GM19238 (cell line): ENCODE data around the gene ZNF609.

ENCODE experiments used
- DNase-seq: peaks from one replicate; pipeline ENCODE4 v3.0.0; 2011; ENCODE audit warnings: low spot score; ENCODE audit not compliant: insufficient read length

The ZNF609 gene, protein sequence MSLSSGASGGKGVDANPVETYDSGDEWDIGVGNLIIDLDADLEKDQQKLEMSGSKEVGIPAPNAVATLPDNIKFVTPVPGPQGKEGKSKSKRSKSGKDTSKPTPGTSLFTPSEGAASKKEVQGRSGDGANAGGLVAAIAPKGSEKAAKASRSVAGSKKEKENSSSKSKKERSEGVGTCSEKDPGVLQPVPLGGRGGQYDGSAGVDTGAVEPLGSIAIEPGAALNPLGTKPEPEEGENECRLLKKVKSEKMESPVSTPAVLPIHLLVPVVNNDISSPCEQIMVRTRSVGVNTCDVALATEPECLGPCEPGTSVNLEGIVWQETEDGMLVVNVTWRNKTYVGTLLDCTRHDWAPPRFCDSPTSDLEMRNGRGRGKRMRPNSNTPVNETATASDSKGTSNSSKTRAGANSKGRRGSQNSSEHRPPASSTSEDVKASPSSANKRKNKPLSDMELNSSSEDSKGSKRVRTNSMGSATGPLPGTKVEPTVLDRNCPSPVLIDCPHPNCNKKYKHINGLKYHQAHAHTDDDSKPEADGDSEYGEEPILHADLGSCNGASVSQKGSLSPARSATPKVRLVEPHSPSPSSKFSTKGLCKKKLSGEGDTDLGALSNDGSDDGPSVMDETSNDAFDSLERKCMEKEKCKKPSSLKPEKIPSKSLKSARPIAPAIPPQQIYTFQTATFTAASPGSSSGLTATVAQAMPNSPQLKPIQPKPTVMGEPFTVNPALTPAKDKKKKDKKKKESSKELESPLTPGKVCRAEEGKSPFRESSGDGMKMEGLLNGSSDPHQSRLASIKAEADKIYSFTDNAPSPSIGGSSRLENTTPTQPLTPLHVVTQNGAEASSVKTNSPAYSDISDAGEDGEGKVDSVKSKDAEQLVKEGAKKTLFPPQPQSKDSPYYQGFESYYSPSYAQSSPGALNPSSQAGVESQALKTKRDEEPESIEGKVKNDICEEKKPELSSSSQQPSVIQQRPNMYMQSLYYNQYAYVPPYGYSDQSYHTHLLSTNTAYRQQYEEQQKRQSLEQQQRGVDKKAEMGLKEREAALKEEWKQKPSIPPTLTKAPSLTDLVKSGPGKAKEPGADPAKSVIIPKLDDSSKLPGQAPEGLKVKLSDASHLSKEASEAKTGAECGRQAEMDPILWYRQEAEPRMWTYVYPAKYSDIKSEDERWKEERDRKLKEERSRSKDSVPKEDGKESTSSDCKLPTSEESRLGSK (N-terminal part only)

DNA sequence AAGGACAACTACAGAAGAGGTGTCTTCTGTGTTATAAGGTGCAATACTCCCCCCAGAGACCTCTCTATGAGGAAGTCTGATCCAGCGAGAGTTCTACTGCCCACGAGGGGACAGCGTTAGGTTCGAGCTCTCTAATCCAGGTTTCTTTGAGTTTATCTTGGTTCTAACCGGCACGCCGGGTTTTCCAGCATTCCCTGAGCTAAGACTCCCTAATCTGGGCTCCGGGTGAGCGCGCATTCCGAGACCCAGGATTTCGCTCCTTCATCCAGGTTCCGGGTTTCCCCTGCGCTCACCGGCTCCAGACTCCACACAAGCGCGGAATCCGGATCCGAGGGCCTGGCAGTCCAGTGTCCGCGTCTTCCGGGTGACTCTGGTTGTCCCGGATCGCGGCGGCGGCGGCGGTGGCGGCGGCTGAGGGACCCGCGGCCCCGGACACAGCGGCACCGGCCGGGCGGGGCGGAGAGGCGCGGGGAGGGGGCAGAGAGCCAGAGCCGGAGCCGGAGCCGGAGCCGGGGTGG lies at the start of gene ZNF609:
ZNF609 (plus strand) TSS at position 373 of the 518 bp plus-strand sequence. CDS start 38,842 bp downstream, outside the sequence.
- DNase-seq, result peak; percentile 80

DNA sequence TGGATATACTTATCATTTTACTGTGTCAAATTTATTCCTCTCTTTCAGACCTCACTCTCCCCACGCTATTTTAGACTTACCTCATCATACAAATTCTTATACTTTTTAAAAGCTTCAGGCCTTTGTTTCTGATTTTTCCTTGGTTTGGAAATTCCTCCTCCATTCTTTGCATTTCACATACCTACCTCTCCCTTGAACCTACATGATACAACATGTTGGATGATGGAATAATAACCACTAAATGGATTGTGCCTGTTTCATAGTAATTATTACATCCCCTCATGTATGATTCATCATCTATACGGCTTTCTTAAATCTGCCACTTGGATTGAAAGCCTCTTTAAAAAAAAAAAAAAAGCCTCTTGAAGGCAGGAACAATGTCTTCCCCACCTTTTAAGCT lies 48.2 kb upstream of the ZNF609 start:
- DNase-seq, result no peak

DNA sequence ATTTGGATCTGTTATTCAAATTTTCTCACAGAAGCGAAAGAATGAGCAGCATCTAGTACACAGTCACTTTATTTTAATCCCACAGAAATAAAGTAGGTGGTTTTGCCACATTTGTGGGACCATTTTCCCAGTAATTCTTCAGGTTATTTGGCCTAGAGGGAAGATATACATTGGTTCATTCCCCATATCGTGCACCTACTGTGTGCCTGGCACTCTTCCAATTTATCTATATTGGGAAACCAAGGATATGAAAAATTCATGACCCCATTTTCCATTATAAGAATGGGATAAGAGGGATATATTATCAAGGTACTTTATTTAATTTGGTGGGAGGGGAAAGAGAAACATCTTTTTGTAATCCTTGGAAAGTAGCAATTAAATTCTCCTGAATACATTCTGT lies 37.7 kb upstream of the ZNF609 start:
- DNase-seq, result no peak

DNA sequence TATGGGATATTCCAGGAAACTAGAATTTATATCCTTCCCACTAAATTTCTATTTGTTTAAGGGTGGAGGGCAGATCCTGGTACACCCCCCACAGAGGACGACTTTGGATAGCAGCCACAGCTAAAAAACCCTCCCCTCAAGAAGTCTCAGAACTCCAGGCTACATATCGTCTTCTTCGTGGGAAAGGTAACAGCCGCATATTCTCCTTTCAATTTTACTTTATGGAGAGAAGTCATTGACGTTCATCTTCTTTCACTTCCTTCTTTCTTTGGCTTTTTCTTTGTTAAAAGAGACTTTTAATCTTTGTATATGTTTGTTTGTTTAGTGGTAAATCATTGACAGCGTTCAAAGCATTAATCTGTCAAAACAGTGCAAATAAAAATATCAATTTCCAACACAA lies 36.4 kb upstream of the ZNF609 start:
- DNase-seq, result no peak

DNA sequence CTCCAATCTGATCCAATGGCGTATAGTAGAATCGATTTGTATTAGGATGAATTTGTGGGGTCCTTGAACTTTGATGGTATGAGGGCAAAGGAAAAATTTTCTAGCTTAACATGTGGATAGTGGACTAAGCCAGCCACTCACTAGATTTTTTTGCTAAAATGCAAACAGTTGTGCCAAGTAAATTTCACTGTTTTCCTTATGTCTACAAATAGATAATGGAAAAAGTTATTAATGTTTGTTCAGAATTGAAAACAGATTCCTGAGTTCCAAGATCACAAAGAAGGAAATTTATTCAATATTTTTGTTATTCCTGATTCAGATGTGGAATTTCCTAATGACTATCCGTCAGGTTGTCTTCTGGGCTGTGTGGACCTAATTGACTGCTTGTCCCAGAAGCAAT lies 35.2 kb upstream of the ZNF609 start:
- no peak for DNase-seq

DNA sequence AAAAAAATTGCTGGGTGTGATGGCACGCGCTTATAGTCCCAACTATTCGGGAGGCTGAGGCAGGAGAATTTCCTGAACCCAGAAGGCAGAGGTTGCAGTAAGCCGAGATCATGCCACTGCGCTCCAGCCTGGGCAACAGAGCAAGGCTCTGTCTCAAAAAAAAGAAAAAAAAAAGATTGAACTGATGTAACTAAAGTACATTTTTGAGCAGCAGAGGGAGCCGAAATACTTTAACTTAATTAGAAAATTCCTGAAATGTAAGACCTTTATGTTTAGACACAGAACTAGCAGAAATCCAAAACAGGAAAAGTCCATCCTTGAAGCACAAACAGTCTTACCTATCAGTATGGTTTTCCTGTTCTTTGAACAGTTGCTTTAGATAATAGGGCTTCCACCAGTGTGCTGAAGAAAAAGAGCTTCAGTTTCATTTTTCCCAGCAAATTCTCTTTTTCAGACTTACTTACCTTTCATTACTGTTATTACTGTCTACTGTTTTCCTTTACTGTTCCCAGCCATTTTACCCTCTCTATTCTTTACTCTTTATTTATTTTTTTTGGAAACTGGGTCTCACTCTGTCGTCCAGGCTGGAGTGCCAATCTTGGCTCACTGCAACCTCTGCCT lies 33.4 kb upstream of the ZNF609 start:
- no peak for DNase-seq

DNA sequence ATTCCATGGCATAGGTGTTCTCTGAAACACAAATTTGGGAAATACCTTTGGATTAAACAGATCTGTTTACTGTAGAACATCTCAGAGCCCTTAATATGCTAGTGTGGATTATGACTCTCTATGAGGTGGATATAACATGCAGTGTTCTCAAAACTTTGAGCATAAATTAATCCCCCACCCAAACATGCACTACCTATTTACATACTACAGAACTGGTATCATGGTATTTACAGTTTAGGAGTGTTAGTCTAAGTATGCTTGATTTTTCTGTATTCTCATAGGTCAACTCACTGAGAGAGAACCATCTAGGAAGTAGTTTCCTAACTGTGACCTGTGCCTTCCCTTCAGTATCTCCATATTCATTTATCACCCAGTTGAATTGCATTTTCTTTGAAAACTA lies 30.9 kb upstream of the ZNF609 start:
- DNase-seq, result no peak

DNA sequence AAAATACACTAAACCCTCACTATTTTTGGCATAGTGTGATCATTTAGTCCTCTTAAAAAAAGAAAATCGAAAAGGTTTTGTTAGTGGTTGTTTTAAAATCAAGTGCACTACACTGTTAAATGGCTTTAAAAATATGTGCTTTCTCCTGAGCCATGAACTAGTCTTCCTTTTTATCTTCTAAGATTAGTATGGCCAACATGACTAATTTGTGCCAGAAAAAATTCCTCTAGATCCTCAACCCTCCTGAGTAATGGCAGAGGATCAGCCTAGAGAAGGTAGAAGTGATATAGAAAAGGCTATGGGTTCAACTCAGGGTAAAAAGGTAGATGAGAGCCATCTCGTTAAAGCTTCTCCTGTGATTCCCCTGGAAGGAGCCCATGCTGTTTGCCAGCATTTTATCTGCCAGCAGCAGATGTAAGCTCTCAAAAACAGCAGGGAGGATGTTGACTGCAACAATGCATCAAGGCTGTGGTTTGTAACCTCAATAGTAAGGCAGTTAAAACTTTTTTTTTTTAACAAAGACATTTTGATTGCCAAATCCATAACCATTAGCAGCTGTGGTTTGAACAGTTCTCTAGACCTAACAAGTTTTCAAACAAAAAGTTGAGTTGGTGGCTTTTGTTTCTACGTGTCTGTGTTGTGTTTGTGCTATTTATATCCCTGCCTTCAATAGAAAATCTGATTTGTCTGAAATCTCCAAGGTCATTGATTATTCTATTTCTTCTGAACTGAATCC lies 30.2 kb upstream of the ZNF609 start:
- DNase-seq, result no peak

DNA sequence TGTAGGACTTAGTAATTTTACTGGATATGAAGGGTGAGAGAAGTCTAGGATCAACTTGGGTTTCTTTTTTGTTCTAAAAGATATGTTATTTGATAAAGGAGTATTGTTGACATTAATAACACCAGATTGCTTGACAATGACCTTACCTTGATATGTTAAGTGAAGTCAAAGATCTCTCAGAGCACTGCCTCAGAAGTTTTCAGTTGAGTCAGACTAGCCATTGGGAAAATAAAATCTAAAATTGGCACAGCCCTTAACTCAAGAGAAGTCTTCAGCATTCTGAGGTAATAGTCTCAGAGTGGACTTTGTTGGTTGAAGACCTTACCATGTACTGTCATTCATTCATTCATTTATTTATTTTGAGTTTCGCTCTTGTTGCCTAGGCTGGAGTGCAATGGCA lies 22.4 kb upstream of the ZNF609 start:
- no peak for DNase-seq

DNA sequence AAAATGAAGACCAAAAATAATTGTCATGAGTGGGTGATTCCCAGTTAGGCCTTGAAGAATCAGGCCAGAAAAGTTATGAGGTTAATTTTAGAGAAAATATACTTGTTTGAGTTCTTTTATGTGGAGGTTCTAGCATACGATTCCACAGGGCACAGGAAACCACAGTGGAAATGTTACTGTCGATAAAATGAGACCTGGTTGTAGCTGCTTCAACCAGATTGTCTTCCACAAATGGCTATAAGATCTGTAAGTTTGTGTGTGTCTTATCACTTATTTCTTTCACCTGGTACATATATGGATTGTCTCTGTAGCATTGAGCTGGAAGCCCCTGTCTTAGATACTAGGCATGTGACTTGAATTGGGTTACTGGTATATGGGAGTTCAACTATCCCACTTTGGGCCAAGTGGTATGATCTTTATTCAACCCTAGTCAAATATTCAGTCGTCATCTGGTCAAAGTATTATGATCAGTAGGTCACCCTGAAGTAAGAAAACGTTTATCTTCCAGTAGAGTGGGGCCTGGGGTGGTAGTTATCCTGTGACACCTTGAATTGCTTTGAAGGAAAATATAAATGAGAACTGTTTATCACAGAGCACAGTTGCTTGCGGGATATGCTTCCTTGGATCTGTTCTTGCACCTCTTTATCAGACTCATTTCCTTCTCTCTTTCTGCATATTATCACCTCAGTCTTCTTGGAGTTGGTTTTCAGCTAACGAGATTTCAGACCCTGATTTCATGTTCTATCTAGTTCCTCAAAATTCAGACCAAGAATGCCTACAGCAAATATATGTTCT lies 21.5 kb upstream of the ZNF609 start:
- no peak for DNase-seq

DNA sequence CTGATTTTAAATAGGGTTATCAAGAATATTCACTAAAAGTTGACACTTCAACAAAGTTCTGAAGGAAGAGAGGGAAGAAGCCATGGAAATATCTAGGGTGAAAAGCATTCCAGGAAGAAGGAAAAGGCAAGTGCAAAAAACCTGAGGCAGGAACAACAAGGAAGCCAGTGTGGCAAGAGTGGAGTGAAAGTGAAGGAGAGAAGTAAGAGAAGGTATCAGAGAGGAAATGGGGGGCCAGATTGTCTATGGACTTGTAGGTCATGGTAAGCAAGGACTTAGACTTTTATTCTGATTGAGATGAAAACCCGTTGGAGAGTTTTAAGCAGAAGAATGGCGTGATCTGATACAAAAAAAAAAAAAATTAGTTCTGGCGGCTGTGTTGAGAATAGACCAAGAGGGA lies 18.5 kb upstream of the ZNF609 start:
- DNase-seq, result no peak

DNA sequence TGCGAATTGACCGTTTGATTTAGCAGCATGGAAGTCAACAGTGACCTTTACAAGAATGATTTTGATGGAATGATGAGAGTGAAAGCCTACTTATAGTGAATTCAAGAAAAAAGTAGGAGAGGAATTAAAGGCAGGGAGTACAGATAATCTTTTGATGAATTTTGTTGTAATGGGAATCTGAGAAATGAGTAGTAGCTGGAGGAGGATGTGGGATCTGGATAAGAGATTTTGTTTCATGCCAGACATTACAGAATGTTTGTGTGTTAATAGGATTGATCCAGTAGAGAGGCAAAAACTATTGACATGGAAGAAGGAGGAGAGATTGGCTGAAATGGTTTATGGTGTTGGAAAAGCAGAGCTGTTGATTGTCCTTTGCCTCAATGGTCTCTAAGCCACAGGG lies 17.4 kb upstream of the ZNF609 start:
- DNase-seq, result no peak

DNA sequence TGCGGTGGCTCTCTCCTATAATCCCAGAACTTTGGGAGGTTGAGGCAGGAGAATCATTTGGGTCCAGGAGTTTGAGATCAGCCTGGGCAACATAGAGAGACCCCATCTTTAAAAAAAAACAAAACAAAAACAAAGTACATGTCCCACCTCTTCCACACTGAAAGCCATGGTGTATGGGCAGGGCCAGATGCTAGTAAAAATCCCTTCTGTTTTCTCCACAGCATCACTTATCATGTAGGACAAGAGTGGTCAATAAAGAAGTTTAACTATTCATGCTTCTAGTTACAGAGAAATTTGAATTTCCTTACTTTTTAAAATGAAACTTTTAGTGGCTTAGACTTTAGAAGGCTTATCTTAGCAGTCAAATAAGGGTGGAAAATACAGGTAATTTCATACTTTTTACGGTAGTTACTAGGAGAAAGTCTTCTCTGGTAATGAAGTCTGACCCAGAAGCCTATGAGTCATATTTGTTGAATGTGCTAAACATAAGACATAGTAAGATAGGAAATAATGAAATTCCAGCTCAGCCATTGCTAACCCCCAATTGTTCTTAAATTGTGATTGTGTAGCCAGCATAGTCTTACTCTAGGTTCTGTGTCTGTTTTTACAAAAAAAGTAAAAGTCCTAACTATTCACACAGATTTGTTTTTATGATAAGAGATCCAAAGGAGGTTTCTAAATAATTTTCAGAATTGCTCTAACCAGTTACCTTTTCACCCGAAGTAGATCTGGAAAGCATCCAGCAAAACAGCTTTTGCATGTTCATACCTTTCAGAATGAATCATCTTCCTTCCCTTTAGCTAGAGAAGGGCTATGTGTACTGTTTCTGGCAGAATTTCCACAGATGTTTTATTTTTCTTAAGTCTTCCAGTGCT lies 16.4 kb upstream of the ZNF609 start:
- DNase-seq, result no peak

DNA sequence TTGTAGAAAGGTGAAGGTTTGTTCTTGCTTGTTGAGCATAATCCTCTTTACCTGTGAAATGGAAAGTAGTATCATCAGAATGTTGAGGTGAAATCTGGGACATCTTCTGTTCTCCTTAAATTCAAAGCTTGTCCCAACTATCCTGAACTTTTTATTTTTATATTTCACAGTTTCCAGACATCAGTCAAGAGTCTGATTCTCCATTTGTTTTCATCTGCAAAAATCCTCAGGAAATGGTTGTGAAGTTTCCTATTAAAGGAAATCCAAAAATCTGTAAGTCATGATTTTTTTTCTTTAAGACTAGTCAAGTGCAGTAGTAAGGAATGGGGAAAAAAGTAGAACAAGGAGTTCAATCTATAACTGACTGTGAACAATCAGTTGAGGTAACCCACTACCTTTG lies 15.5 kb upstream of the ZNF609 start:
- DNase-seq, result no peak

DNA sequence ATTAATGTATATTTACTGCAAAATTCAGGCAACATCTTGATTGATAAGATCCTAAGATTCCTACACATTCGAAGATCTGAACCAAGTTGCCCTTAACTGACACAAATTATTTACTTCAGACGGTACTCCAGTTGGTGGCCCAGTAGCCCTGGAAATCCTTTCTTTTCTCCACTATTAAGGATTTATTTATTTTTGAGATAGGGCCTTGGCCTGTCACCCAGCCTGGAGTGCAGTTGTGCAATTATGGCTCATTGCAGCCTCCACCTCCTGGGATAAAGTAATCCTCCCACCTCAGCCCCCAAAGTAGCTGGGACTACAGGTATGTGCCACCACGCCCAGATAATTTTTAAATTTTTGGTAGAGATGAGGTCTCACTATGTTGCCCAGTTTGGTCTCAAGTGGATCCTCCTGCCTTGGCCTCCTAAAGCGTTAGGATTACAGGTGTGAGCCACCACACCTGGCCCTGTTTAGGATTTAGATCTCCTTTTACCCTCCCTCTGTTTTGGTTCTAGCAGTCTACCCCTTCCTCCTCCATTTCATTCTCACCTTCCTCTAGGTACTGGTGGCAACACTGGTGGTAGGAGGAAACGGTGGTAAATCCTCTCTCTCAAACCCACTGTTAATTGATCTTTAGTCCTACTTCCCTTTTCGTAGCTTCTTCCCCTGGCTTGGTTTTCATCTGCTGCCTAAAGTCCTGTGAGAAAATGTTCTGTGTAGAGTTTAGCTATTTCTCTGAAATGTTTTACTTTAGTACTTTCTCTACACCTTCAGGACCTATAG lies 12.7 kb upstream of the ZNF609 start:
- DNase-seq, result no peak

DNA sequence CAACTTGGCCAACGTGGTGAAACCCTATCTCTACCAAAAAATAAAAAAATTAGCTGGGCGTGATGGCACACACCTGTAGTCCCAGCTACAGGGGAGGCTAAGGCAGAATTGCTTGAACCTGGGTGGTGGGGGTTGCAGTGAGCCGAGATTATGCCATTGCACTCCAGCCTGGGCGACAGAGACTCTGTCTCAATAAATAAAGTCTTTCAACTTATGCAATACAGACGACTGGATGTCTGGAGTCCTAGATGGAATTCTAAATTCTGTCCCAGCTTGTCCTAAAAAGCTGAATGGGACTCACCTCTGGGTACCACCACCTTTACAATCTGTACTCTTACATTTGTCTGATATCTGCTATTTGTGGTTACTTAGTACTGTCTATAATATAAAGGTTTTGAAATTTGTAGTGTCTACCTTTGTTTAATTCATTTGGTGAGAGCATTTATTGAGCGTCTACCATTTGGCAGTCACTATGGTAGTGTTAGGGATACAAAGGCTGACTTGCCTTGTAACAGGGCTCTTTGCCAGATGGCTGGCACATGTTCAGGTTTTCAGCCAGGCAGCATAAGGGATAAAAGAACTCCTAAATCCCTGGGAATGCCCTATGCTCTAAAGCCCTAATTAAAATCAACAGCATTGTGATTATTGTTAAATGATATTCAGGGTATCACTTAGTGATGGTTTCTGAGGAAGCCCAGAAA lies 7.2 kb upstream of the ZNF609 start:
- no peak for DNase-seq

DNA sequence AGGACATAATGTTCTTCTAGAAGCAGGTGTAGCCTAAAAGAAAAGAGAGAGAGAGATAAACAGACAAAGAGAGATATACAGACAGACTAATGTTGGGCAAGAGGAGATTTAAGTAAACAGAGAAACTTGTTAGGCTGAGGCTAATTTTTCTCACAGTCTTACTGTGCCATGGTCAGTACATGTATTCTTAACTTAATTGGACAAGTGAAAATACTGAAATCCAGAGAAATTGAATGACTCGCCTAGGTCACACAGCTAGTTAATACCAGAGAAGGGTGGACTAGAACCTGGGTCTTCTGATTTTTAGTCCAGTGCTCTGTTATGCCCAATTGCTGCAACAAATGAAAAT lies 6.7 kb upstream of the ZNF609 start:
- no peak for DNase-seq
